GM12873 (cell line): Measurements from ENCODE around the gene MARK3.

Experiments
- TF ChIP-seq, protein P1 (sequence below): IDR thresholded peaks from 2 replicates; pipeline ENCODE4 v1.5.1; 2012; ENCODE audit warnings: low read depth, mild to moderate bottlenecking, moderate library complexity, low read length, control low read depth; ENCODE audit not compliant: insufficient read depth; ENCODE audit errors: missing control alignments

MARK3 gene

DNA sequence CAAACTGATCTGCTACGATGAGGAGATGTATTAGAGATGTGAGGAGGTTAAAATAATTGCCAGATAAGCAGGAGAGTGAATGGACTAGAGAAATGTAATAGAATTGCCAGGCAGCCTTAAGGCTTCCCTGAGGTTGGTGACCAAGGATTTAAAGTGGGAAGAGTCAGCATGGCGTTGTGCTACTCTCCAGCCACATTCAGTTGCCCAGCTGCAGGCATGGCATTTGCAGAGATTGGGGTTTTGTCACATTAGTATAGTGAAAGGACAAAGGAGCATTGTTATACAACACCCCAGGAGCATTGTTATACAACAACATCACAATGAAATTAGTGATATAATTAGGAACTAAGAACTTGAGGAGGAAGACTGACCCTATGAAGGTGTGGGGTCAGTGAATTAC lies 31.7 kb downstream of the MARK3 start:
- TF ChIP-seq, protein P1, sequence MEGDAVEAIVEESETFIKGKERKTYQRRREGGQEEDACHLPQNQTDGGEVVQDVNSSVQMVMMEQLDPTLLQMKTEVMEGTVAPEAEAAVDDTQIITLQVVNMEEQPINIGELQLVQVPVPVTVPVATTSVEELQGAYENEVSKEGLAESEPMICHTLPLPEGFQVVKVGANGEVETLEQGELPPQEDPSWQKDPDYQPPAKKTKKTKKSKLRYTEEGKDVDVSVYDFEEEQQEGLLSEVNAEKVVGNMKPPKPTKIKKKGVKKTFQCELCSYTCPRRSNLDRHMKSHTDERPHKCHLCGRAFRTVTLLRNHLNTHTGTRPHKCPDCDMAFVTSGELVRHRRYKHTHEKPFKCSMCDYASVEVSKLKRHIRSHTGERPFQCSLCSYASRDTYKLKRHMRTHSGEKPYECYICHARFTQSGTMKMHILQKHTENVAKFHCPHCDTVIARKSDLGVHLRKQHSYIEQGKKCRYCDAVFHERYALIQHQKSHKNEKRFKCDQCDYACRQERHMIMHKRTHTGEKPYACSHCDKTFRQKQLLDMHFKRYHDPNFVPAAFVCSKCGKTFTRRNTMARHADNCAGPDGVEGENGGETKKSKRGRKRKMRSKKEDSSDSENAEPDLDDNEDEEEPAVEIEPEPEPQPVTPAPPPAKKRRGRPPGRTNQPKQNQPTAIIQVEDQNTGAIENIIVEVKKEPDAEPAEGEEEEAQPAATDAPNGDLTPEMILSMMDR, result no peak

DNA sequence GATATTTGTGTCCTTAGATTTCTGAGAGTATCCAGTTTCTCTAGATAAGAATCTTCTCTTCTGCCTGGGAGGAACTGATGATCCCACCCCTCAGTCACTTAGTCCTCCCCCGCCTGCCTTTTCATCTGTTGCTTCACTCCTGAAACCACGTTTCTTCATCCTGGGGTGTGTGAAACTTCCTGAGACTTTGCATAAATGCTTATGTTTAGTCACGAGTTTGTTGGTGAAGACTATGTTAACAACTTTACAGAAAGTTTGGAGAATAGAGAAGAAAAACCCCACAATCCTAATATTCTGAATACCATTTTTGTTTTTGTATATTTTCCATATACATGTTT lies 33.2 kb downstream of the MARK3 start:
- TF ChIP-seq, protein P1, result no peak

GRCh38 chr14:103421556-103421955 lies 36.3 kb downstream of the MARK3 start:
- TF ChIP-seq, protein P1, result no peak

GRCh38 chr14:103423050-103423461 lies 37.8 kb downstream of the MARK3 start:
- TF ChIP-seq, protein P1, result no peak

DNA sequence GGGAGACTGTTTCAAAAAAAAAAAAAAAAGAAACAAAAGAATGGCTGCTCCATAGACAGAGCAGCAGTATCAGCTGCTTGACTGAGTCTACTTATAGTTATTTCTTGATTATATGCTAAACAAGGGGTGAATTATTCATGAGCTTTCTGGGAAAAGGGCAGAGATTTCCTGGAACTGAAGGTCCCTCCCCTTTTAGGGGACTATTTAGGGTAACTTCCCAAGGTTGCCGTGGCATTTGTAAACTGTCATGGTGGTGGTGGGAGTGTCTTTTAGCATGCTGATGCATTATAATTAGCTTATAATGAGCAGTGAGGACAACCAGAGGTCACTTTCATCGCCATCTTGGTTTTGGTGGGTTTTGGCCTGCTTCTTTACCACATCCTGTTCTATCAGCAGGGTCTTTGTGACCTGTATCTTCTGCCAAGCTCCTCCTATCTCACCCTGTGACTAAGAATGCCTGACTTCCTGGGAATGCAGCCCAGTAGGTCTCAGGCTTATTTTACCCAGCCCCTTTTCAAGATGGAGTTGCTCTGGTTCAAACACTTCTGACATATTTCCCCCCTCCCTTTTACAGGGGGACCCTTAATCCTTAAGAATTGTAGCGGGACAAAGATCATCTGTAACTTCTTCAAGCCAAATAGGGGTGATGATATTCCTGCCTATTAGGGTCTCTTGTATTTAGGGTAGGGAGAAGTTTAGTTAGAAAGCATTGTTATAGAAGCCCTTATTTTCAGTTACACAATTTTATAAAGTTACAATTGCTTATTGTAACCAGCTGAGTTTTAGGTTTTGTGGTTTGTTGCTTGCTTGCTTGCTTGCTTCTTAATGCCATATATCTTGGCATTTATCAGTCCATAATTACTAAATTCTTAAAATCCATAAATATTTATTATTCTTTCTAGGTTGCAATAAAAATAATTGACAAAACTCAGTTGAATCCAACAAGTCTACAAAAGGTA lies 42.5 kb downstream of the MARK3 start:
- TF ChIP-seq, protein P1, result no peak

DNA sequence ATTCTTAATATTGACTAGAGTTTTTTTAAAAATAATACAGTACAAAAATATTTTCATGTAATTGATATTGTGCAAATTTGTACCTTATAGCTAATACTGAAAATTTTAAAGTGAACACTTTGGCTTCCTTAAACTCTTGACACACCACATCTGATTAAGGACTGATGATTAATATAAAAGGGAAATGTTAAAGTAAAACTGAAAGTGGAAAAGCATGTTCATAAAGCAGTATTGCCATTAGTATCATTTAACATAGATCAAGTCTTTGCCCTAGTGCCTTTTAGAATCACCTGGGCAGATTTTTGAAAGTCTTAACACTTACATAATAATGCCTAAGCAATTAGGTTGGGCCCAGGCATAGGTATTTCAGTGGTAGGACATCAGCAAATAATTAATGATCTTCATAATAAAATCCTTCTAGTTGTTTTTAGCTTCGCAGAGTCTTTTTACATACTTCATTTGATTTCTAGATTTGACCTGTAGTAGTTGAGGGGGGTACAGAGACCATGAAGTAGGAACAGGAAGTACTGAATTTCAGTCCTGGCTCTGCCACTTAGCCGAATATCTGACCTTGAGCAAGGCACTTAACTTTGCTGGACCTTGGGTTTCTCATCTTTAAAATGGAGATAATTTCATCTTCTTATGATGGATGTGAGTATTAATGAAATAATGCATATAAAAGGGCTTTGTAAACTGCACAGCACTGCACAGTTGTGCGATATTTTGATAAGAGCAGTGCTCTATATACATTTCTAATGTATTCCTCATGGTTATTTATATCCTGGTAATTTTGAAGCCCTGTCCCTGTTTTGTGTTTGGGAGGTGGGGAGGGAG lies 43.7 kb downstream of the MARK3 start:
- TF ChIP-seq, protein P1, result no peak

DNA sequence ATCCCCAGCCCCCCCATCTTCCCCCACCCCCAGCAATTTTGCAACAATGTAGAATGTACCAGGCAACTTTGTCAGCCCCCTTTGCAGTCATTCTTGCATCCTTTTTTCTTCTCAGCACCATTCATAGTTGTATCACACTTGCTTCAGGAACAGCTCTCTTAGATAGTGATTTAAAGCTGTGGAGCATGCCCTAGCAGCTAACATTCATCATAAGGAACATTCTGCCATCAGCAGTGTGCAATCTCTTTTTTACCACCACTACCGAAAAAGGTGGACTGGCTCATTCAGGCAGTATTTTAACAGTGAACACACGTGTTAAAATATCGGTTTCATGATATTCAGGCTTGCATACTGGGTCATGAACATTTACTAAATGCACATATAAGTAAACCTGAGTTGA lies 45.1 kb downstream of the MARK3 start:
- TF ChIP-seq, protein P1, result no peak
